HG02588 (cell line): ENCODE measurements around the gene RASGRP4.
"Not testable (repeated sequence)": the region's sequence is repeated elsewhere in the genome, so short reads cannot be mapped to it uniquely, and the experiment has no call there.

Experiments used
- ATAC-seq: cut with Tn5 transposase; IDR thresholded peaks from one replicate; pipeline ENCODE4 v1.9.1; 2021; ENCODE audit warnings: mild to moderate bottlenecking, moderate library complexity; ENCODE audit not compliant: unreplicated experiment

RASGRP4 gene

GRCh38 chr19:38375098-38375493 is 50.9 kb downstream of the RASGRP4 start:
- ATAC-seq: no peak

- ATAC-seq: peak; percentile 91
Measured at GRCh38 chr19:38374332-38375097, 51.5 kb downstream of the RASGRP4 start, which contains the start of gene PSMD8. Gene PSMD8, plus strand, starts transcription at chr19:38374571. Its CDS starts 31 bp downstream, at chr19:38374602.

- ATAC-seq: no peak
Measured at GRCh38 chr19:38373907-38374331, 52.1 kb downstream of the RASGRP4 start.

- ATAC-seq: no peak
Measured at GRCh38 chr19:38371081-38371480, 54.9 kb downstream of the RASGRP4 start.

GRCh38 chr19:38370299-38370698 is 55.7 kb downstream of the RASGRP4 start:
- no peak for ATAC-seq

GRCh38 chr19:38369584-38369983 is 56.4 kb downstream of the RASGRP4 start:
- ATAC-seq: no peak

GRCh38 chr19:38367041-38367440 is 59.0 kb downstream of the RASGRP4 start:
- ATAC-seq: no peak

- ATAC-seq: not testable (repeated sequence)
Measured at GRCh38 chr19:38362946-38363688, 62.9 kb downstream of the RASGRP4 start.

- no peak for ATAC-seq
Measured at GRCh38 chr19:38362076-38362945, 63.7 kb downstream of the RASGRP4 start.

- no peak for ATAC-seq
Measured at GRCh38 chr19:38361633-38362075, 64.4 kb downstream of the RASGRP4 start.

- no peak for ATAC-seq
Measured at GRCh38 chr19:38360839-38361631, 65.0 kb downstream of the RASGRP4 start.

- ATAC-seq: no peak
Measured at GRCh38 chr19:38360351-38360750, 65.7 kb downstream of the RASGRP4 start.

- ATAC-seq: no peak
Measured at GRCh38 chr19:38359242-38360021, 66.6 kb downstream of the RASGRP4 start.
